ENCODE measurements around the gene CEP85L.

Gene CEP85L

GRCh38 chr6:118621799-118622470 lies 29.5 kb downstream of the CEP85L start:
- no peak for DNase-seq (ENCODE audit: low read depth)

GRCh38 chr6:118620202-118620601 lies 31.2 kb downstream of the CEP85L start:
- DNase-seq (ENCODE audit: low read depth), result no peak

- DNase-seq (ENCODE audit: low read depth), result peak; percentile 14
Observed at GRCh38 chr6:118618676-118619377, 32.6 kb downstream of the CEP85L start.

- no peak for DNase-seq (ENCODE audit: low read depth)
Observed at GRCh38 chr6:118617417-118617816, 34.0 kb downstream of the CEP85L start.

- DNase-seq (ENCODE audit: low read depth), result no peak
Observed at GRCh38 chr6:118611334-118611733, 40.1 kb downstream of the CEP85L start.

- no peak for DNase-seq (ENCODE audit: low read depth)
Observed at GRCh38 chr6:118606858-118607257, 44.5 kb downstream of the CEP85L start.

GRCh38 chr6:118606268-118606667 lies 45.1 kb downstream of the CEP85L start:
- no peak for DNase-seq (ENCODE audit: low read depth)

GRCh38 chr6:118603372-118603771 lies 48.0 kb downstream of the CEP85L start:
- DNase-seq (ENCODE audit: low read depth), result no peak

- no peak for DNase-seq (ENCODE audit: low read depth)
Observed at GRCh38 chr6:118602300-118602699, 49.1 kb downstream of the CEP85L start.

- no peak for DNase-seq (ENCODE audit: low read depth)
Observed at GRCh38 chr6:118598324-118598723, 53.1 kb downstream of the CEP85L start.

GRCh38 chr6:118597636-118598035 lies 53.8 kb downstream of the CEP85L start:
- DNase-seq (ENCODE audit: low read depth), result no peak

- no peak for DNase-seq (ENCODE audit: low read depth)
Observed at GRCh38 chr6:118596774-118597320, 54.5 kb downstream of the CEP85L start.

- no peak for DNase-seq (ENCODE audit: low read depth)
Observed at GRCh38 chr6:118594877-118595276, 56.5 kb downstream of the CEP85L start.

- no peak for DNase-seq (ENCODE audit: low read depth)
Observed at GRCh38 chr6:118591897-118592296, 59.5 kb downstream of the CEP85L start.

- DNase-seq (ENCODE audit: low read depth), result no peak
Observed at GRCh38 chr6:118589649-118590365, 61.6 kb downstream of the CEP85L start.

- DNase-seq (ENCODE audit: low read depth), result no peak
Observed at GRCh38 chr6:118589186-118589585, 62.2 kb downstream of the CEP85L start.

- no peak for DNase-seq (ENCODE audit: low read depth)
Observed at GRCh38 chr6:118588626-118589025, 62.8 kb downstream of the CEP85L start.

GRCh38 chr6:118586746-118587485 lies 64.5 kb downstream of the CEP85L start:
- no peak for DNase-seq (ENCODE audit: low read depth)

GRCh38 chr6:118584911-118585310 lies 66.5 kb downstream of the CEP85L start:
- DNase-seq (ENCODE audit: low read depth), result no peak

- no peak for DNase-seq (ENCODE audit: low read depth)
Observed at GRCh38 chr6:118581489-118581959, 69.9 kb downstream of the CEP85L start.

- DNase-seq (ENCODE audit: low read depth), result peak; percentile 31
Observed at GRCh38 chr6:118580585-118581419, 70.6 kb downstream of the CEP85L start.
